DMS 273 treated with DMSO at 0.1 percent for 48 hours (cell line): Measurements from ENCODE around the gene CBR4.
"Not testable (repeated sequence)": the region's sequence is repeated elsewhere in the genome, so short reads cannot be mapped to it uniquely, and the experiment has no call there.

Experiments used
- DNase-seq: peaks from one replicate; lab custom pipeline; 2025; lab: John Stamatoyannopoulos, UW

The CBR4 gene

GRCh38 chr4:169010125-169011023 lies at the start of gene CBR4:
CBR4 (minus strand) TSS chr4:169010255; CDS start chr4:169010089, 166 bp downstream.
- DNase-seq = peak; percentile 91

DNA sequence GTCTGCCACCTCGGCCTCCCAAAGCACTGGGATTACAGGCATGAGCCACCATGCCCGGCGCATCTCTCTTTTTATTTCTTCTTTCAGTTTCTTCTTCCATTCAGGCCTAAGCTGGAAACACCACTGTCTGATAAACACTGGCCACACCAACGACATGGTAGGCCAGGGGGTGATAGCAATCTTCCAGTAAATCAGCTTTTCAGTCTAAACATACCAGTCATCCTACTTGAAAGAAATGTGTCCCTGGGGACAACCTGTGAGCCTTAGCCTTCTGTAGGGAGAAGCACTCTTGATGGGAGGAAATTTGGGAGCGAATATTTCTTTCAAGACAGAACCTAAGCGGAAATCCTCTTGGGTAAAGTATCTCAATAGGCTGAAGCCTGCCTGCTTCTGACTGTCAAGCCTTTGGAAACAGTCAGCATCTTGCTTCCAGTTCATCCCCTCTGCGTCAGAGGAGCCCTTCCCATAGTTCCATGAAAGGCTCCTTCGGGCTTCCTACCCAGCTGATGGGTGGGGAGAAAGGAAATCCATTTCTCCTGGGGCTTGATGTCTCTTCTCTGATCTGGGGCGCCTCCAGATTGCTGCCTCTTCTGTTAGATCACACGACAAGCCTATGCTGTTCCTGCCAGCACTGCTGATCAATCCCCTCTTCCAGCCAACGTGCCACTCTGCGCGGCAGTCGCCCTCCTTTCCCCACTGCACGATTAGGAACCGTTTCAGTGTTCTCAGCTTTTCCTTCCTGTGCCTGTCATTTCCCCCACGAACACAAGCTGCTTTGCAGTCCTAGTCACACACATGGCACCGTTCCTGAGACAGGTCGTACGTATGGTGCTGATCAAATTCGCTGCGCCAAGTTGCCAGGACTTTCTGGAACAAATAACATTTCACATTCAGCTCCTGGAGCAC lies 49.5 kb upstream of the CBR4 start:
- no peak for DNase-seq

DNA sequence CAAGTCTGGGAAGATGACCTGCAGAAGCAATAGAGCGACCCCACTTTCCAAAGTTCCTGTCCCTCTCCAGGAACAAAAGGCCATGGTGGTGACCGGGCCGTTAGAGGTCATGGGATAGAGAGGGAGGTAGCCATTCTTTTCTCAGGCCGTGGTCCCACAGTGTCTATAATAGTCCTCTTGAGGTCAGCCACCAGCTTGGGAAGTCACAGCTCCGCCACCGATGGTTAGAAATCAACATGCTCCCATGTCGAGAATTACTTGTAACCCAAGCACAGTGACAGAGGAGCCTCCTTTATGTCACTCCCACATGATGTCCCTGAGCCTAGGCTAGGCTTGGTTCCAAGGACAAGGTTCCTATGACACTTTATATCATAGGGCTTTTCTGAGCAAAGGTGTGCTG lies 48.3 kb upstream of the CBR4 start:
- DNase-seq = no peak

- no peak for DNase-seq
Measured at GRCh38 chr4:169054879-169055278, 44.8 kb upstream of the CBR4 start.

- no peak for DNase-seq
Measured at GRCh38 chr4:169052594-169052945, 42.5 kb upstream of the CBR4 start.

DNA sequence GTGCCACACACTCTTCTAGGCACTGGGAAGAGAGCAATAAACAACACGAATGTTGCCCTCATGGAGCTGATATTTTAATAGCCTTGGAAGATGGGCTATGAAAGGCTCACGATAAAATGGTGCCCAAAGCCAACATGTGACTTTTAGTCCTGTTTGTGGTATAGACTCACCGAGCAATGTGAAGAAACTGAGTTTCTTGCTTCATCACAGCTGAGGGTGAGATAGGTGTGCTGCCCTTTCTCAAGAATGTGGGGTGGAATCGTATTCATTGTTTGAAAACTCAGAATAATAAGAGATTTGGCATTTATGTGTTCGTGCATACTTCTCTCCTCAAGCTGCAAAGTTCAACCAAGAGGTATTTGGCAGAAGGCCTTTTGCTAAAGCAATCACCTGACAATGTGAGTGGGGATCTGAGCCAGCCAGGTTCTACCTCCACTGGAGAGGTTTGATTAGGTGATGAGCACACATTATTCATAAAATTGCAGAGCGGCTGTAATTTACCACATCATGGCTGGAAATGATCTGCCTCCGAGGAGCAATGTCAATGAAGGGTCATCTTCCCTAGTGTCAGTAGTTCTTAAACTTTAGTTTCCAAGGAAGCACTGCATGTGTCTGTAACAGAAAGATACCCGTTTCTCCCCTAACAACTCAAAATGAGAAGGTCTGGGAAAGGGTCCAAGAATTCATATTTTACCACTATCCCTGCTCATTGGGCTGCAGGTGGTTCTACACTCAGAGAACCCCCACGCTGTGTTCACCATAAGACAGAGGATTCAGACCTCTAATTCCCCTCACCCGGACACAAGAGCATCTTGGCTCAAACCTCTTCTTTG lies 41.9 kb upstream of the CBR4 start:
- no peak for DNase-seq

- DNase-seq = no peak
Measured at GRCh38 chr4:169050881-169051760, 41.1 kb upstream of the CBR4 start.

GRCh38 chr4:169050284-169050683 lies 40.2 kb upstream of the CBR4 start:
- no peak for DNase-seq

- no peak for DNase-seq
Measured at GRCh38 chr4:169048868-169049414, 38.9 kb upstream of the CBR4 start.

GRCh38 chr4:169047956-169048355 lies 37.9 kb upstream of the CBR4 start:
- DNase-seq = no peak

DNA sequence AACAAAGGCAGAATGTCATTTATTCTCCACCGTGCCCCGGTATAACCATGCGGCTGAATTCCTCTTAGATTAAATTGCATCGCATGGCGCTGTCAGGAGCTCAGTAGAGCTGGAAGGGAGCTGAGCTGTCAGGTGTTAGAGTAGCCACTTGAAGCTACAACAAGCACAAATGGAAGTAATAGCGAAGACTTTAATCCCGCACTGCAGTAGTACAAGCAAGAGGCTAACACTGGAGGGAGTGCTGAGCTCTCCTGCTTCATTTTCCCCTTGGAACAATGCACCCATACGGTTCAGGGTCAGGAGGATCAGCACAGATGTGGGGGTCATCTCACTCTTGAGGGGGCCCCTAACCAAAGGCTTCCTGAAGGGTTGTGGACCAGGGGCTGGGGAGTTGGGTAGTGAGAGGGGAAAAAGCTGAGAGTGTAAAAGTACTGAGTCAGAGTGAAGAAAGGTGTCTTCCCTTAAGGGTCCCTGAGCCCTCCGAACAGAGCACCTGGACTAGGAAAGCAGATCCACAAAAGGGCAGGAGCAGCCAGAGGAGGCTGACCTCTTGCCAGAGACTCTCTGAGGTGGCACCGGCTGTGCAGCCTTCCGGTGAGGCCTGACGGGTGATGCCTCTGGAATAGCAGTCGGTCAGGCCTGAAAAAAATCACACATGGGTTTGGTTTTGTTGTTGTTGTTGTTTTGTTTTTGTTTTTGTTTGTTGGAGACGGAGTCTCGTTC lies 36.0 kb upstream of the CBR4 start:
- no peak for DNase-seq

DNA sequence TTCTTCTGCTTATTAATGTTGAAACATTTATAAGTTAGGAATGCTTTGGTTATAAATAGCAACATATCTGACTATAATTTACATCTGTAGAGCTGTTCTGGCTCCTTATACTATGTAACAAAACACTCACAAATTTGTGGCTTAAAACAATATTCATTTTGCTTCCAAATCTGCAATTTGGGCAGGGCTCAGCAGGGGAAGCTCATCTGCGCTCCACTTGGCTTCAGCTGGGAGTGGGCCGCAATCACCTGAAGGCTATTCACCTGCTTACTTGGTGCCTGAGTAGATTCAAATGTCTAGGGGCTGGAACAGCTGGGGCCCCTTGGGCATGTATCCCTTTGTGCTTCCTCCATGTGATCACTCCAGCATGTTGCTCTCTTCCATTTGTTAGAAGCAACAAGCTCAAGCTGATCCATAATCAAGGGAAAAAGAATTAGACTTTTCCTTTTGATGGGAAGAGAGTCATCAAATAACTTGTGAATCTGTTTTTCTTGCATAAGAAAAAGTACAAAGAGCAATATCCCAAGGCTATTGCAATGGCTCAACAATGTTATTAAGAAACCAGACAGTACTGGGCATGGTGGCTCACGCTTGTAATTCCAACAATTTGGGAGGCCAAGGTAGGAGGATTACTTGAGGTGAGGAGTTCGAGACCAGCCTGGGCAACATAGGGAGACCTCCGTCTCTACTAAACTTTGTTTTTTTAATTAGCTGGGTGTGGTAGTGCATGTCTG lies 34.8 kb upstream of the CBR4 start:
- no peak for DNase-seq

- no peak for DNase-seq
Measured at GRCh38 chr4:169042608-169043007, 32.6 kb upstream of the CBR4 start.

- no peak for DNase-seq
Measured at GRCh38 chr4:169040559-169041261, 30.7 kb upstream of the CBR4 start.

GRCh38 chr4:169039251-169039954 lies 29.3 kb upstream of the CBR4 start:
- no peak for DNase-seq

- no peak for DNase-seq
Measured at GRCh38 chr4:169037506-169037905, 27.5 kb upstream of the CBR4 start.

DNA sequence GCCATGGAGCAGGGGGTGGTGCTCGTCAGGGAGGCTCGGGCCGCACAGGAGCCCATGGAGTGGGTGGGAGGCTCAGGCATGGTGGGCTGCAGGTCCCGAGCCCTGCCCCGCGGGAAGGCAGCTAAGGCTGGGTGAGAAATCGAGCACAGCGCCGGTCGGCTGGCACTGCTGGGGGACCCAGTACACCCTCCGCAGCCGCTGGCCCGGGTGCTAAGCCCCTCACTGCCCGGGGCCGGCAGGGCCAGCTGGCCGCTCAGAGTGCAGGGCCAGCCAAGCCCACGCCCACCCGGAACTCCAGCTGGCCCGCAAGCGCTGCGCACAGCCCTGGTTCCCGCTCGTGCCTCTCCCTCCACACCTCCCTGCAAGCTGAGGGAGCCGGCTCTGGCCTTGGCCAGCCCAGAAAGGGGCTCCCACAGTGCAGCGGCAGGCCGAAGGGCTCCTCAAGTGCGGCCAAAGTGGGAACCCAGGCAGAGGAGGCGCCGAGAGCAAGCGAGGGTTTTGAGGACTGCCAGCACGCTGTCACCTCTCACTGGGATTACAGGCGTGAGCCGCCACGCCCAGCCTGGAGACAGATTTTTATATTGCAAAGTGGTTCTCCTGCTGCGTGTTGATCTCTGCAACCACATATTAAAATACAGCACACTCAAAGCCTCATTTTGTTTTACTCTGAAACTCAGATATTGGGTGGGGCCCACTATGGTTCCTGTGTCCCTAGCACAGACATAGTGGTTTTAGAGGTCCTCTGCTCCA lies 26.0 kb upstream of the CBR4 start:
- DNase-seq = not testable (repeated sequence)
